Urinary bladder (tissue), 4 donors: ENCODE results near the gene MIPOL1. TPM values are rescaled to one million over a fixed set of nuclear protein-coding genes. Genes with fewer than 3 reads are reported as not detected.
"Not testable (repeated sequence)": the region's sequence is repeated elsewhere in the genome, so short reads cannot be mapped to it uniquely, and the experiment has no call there.

Experiments used
- DNase-seq: peaks from one replicate; pipeline ENCODE4 v3.0.0-alpha.2; 2015; ENCODE audit errors: extremely low spot score
- H3K27ac ChIP-seq: one replicate; pipeline ENCODE4 v1.5.1; 2013; ENCODE audit warnings: low read depth, mild to moderate bottlenecking, moderate library complexity
- H3K36me3 ChIP-seq: one replicate; pipeline ENCODE4 v1.6.1; 2013; ENCODE audit warnings: mild to moderate bottlenecking, moderate library complexity; ENCODE audit not compliant: insufficient read depth
- H3K4me1 ChIP-seq: one replicate; pipeline ENCODE4 v1.6.1; 2013; ENCODE audit warnings: mild to moderate bottlenecking, moderate library complexity; ENCODE audit not compliant: insufficient read depth
- H3K4me3 ChIP-seq: one replicate; pipeline ENCODE4 v1.5.1; 2013; ENCODE audit warnings: low read depth, low read length
- WGBS: extraction: QIAGEN DNeasy Blood & Tissue Kit; methylation state at CpG from one replicate; pipeline ENCODE4 v1.1.7; 2013; 5-methylcytosine and 5-hydroxymethylcytosine counted together
- polyA plus RNA-seq: library from polyadenylated mRNA; stranded (reverse); fragments of 200-250 nt; gene quantifications from one replicate; pipeline ENCODE4 v1.2.3, GENCODE V29; 2013
- total RNA-seq: library from RNA; depleted of rRNA; stranded (reverse); fragments of >200 nt; gene quantifications from one replicate; pipeline ENCODE4 v1.2.3, GENCODE V29; 2014
- donor health status: healthy with polysubstance abuse.
- donor health status: healthy.

The MIPOL1 gene
- total and polyA plus RNA-seq, 2 donors: 5.6 to 48.4 TPM

- H3K4me1 ChIP-seq, H3K4me3 ChIP-seq, H3K27ac ChIP-seq, H3K36me3 ChIP-seq, DNase-seq: not testable (repeated sequence)
- 96% methylated on average over 1 of the region's 1 CpG for WGBS
These were observed 264.7 kb downstream of the MIPOL1 start for GRCh38 chr14:37462426-37462825.

- WGBS: 97% methylated on average over 3 of the region's 3 CpGs
These were observed 266.6 kb downstream of the MIPOL1 start for GRCh38 chr14:37464192-37464858.

GRCh38 chr14:37466003-37466622, 268.4 kb downstream of the MIPOL1 start:
- Histone ChIP-seq H3K27ac (no peak overlapping the region), H3K36me3 (peaks cover 2% of the 10 kb centered on the region), H3K4me3 (no peak overlapping the region), H3K4me1 (no peaks in the 10 kb centered on the region)
- DNase-seq: no peak

More at GRCh38 chr14:37464192-37464858, 266.6 kb downstream of the MIPOL1 start:
- Histone ChIP-seq H3K4me3 (no peak overlapping the region), H3K27ac (no peak overlapping the region), H3K36me3 (peaks cover 2% of the 10 kb centered on the region), H3K4me1 (no peaks in the 10 kb centered on the region)
- DNase-seq: no peak

- Histone ChIP-seq H3K36me3 (peaks cover 2% of the 10 kb centered on the region), H3K4me1 (no peaks in the 10 kb centered on the region), H3K4me3 (no peak overlapping the region), H3K27ac (no peak overlapping the region)
- no peak for DNase-seq
- WGBS: 66% methylated on average over 2 of the region's 2 CpGs
These were observed 268.9 kb downstream of the MIPOL1 start for GRCh38 chr14:37466623-37467088.

- Histone ChIP-seq H3K27ac (no peak overlapping the region), H3K36me3 (no peaks in the 10 kb centered on the region), H3K4me3 (no peak overlapping the region), H3K4me1 (no peaks in the 10 kb centered on the region)
- DNase-seq: no peak
These were observed 271.9 kb downstream of the MIPOL1 start for GRCh38 chr14:37469650-37470049.

- Histone ChIP-seq H3K27ac (no peak overlapping the region), H3K4me3 (no peak overlapping the region), H3K4me1 (no peaks in the 10 kb centered on the region), H3K36me3 (no peaks in the 10 kb centered on the region)
- WGBS: 93% methylated on average over 7 of the region's 7 CpGs
- no peak for DNase-seq
These were observed 272.5 kb downstream of the MIPOL1 start for GRCh38 chr14:37470251-37470650.

GRCh38 chr14:37472906-37473305, 275.2 kb downstream of the MIPOL1 start:
- H3K36me3 ChIP-seq: no peaks in the 10 kb centered on the region
- no peak overlapping the region for H3K27ac ChIP-seq
- no peak overlapping the region for H3K4me3 ChIP-seq
- DNase-seq: no peak
- no peaks in the 10 kb centered on the region for H3K4me1 ChIP-seq
- WGBS: 61% methylated on average over 4 of the region's 4 CpGs

GRCh38 chr14:37474191-37474590, 276.5 kb downstream of the MIPOL1 start:
- no peaks in the 10 kb centered on the region for H3K36me3 ChIP-seq
- no peak overlapping the region for H3K4me3 ChIP-seq
- DNase-seq: no peak
- no peaks in the 10 kb centered on the region for H3K4me1 ChIP-seq
- WGBS: 90% methylated on average over 6 of the region's 6 CpGs
- H3K27ac ChIP-seq: no peak overlapping the region

GRCh38 chr14:37480446-37481290, 282.9 kb downstream of the MIPOL1 start:
- DNase-seq: no peak
- Histone ChIP-seq H3K4me3 (no peak overlapping the region), H3K4me1 (no peaks in the 10 kb centered on the region), H3K36me3 (no peaks in the 10 kb centered on the region), H3K27ac (no peak overlapping the region)
- 87% methylated on average over 3 of the region's 3 CpGs for WGBS

- H3K36me3 ChIP-seq: no peaks in the 10 kb centered on the region
- WGBS: 86% methylated on average over 1 of the region's 1 CpG
- no peak for DNase-seq
These were observed 284.7 kb downstream of the MIPOL1 start for GRCh38 chr14:37482428-37482827.

GRCh38 chr14:37483672-37484071, 285.9 kb downstream of the MIPOL1 start:
- Histone ChIP-seq H3K36me3 (no peaks in the 10 kb centered on the region), H3K27ac (no peak overlapping the region), H3K4me3 (no peak overlapping the region), H3K4me1 (no peaks in the 10 kb centered on the region)
- DNase-seq: no peak
- WGBS: 97% methylated on average over 4 of the region's 4 CpGs

More at GRCh38 chr14:37482428-37482827, 284.7 kb downstream of the MIPOL1 start:
- H3K4me3 ChIP-seq: no peak overlapping the region
- H3K4me1 ChIP-seq: no peaks in the 10 kb centered on the region
- H3K27ac ChIP-seq: no peak overlapping the region

- no peak for DNase-seq
- Histone ChIP-seq H3K36me3 (no peaks in the 10 kb centered on the region), H3K27ac (no peak overlapping the region), H3K4me3 (no peak overlapping the region), H3K4me1 (no peaks in the 10 kb centered on the region)
- 91% methylated on average over 3 of the region's 3 CpGs for WGBS
These were observed 292.9 kb downstream of the MIPOL1 start for GRCh38 chr14:37490607-37491006.

GRCh38 chr14:37491076-37491475, 293.3 kb downstream of the MIPOL1 start:
- Histone ChIP-seq H3K27ac (no peak overlapping the region), H3K36me3 (no peaks in the 10 kb centered on the region), H3K4me3 (no peak overlapping the region), H3K4me1 (no peaks in the 10 kb centered on the region)
- WGBS: 96% methylated on average over 5 of the region's 5 CpGs
- no peak for DNase-seq

- DNase-seq: no peak
- H3K4me3 ChIP-seq: no peak overlapping the region
- 95% methylated on average over 2 of the region's 2 CpGs for WGBS
- H3K36me3 ChIP-seq: no peaks in the 10 kb centered on the region
- H3K4me1 ChIP-seq: no peaks in the 10 kb centered on the region
- no peak overlapping the region for H3K27ac ChIP-seq
These were observed 295.9 kb downstream of the MIPOL1 start for GRCh38 chr14:37493606-37494005.
